HL-60/S4 treated with retinoic acid at 250 ng/mL for 4 days and 3 days (cell line): Measurements from ENCODE around the gene HHAT.

ENCODE experiments used
- in situ Hi-C: fragments of 300-500 bp; cut with MboI; formaldehyde crosslinking; loops from 2 replicates; pipeline ENCODE4 v1.7.0; 2022; ENCODE audit warnings: low sequenced_read_pairs

The HHAT gene

GRCh38 chr1:210586771-210587170 lies 258.1 kb downstream of the HHAT start:
- in situ Hi-C loops, result no loop called here

- in situ Hi-C loops, result no loop called here
Observed at GRCh38 chr1:210587566-210587965, 258.9 kb downstream of the HHAT start.

- in situ Hi-C loops, result no loop called here
Observed at GRCh38 chr1:210588357-210588756, 259.7 kb downstream of the HHAT start.

GRCh38 chr1:210588946-210589345 lies 260.2 kb downstream of the HHAT start:
- in situ Hi-C loops, result no loop called here

- in situ Hi-C loops, result no loop called here
Observed at GRCh38 chr1:210591214-210591613, 262.5 kb downstream of the HHAT start.

GRCh38 chr1:210594605-210595004 lies 265.9 kb downstream of the HHAT start:
- in situ Hi-C loops, result no loop called here

GRCh38 chr1:210596641-210597040 lies 267.9 kb downstream of the HHAT start:
- in situ Hi-C loops, result no loop called here

GRCh38 chr1:210597555-210598134 lies 268.9 kb downstream of the HHAT start:
- in situ Hi-C loops, result no loop called here

GRCh38 chr1:210598135-210598652 lies 269.5 kb downstream of the HHAT start:
- in situ Hi-C loops, result no loop called here

GRCh38 chr1:210600421-210601159 lies 271.9 kb downstream of the HHAT start:
- in situ Hi-C loops, result no loop called here

GRCh38 chr1:210603123-210603522 lies 274.4 kb downstream of the HHAT start:
- in situ Hi-C loops, result no loop called here

GRCh38 chr1:210605099-210605498 lies 276.4 kb downstream of the HHAT start:
- in situ Hi-C loops, result no loop called here

- in situ Hi-C loops, result no loop called here
Observed at GRCh38 chr1:210607361-210607760, 278.7 kb downstream of the HHAT start.

GRCh38 chr1:210608767-210609166 lies 280.1 kb downstream of the HHAT start:
- in situ Hi-C loops, result no loop called here

- in situ Hi-C loops, result no loop called here
Observed at GRCh38 chr1:210616356-210616755, 287.7 kb downstream of the HHAT start.

GRCh38 chr1:210617293-210617692 lies 288.6 kb downstream of the HHAT start:
- in situ Hi-C loops, result no loop called here

- in situ Hi-C loops, result no loop called here
Observed at GRCh38 chr1:210618369-210618768, 289.7 kb downstream of the HHAT start.

- in situ Hi-C loops, result no loop called here
Observed at GRCh38 chr1:210620867-210621488, 292.3 kb downstream of the HHAT start.

GRCh38 chr1:210621712-210622111 lies 293.0 kb downstream of the HHAT start:
- in situ Hi-C loops, result no loop called here

GRCh38 chr1:210624722-210625121 lies 296.0 kb downstream of the HHAT start:
- in situ Hi-C loops, result no loop called here

- in situ Hi-C loops, result no loop called here
Observed at GRCh38 chr1:210625715-210626114, 297.0 kb downstream of the HHAT start.

GRCh38 chr1:210626341-210626740 lies 297.6 kb downstream of the HHAT start:
- in situ Hi-C loops, result no loop called here
